Mucosa of rectum (tissue), 2 donors: Measurements from ENCODE around the gene PPP1R3G.

Experiments
- H3K27ac ChIP-seq, 2 donors: one replicate each; pipeline ENCODE4 v1.7.0; 2013; ENCODE audit warnings: inconsistent platforms in 2 of 2, low read depth in 2 of 2, low read length in 2 of 2
- H3K27me3 ChIP-seq, 2 donors: one replicate each; pipeline ENCODE4 v1.7.0; 2013; ENCODE audit warnings: low read length in 2 of 2; ENCODE audit not compliant: control insufficient read depth in 2 of 2, insufficient read depth in 2 of 2
- H3K36me3 ChIP-seq, 2 donors: one replicate each; pipeline ENCODE4 v1.7.0; 2013; ENCODE audit warnings: low read length in 2 of 2; ENCODE audit not compliant: control insufficient read depth in 2 of 2, insufficient read depth in 2 of 2
- H3K4me1 ChIP-seq, 2 donors: one replicate each; pipeline ENCODE4 v1.7.0; 2013; ENCODE audit warnings: low read length in 2 of 2, mild to moderate bottlenecking in 1 of 2; ENCODE audit not compliant: control insufficient read depth in 2 of 2, insufficient read depth in 2 of 2
- H3K4me3 ChIP-seq, 2 donors: one replicate each; pipeline ENCODE4 v1.7.0; 2013; ENCODE audit warnings: low read length in 2 of 2
- H3K9ac ChIP-seq, 2 donors: one replicate each; pipeline ENCODE4 v1.7.0; 2013; ENCODE audit warnings: low read length in 2 of 2, low read depth in 1 of 2, mild to moderate bottlenecking in 1 of 2
- H3K9me3 ChIP-seq, 2 donors: one replicate each; pipeline ENCODE4 v1.7.0; 2013; ENCODE audit warnings: low read length in 2 of 2; ENCODE audit not compliant: control insufficient read depth in 2 of 2
- donor health status: healthy.
- donor health status: Normal muscosa, but diverticular disease.

The PPP1R3G gene

GRCh38 chr6:5090603-5091002 lies 5.5 kb downstream of the PPP1R3G start:
- Histone ChIP-seq H3K27ac (no peak overlapping the region), H3K4me1 (peaks cover 0 to 7% of the 10 kb centered on the region in 2 donors)

DNA sequence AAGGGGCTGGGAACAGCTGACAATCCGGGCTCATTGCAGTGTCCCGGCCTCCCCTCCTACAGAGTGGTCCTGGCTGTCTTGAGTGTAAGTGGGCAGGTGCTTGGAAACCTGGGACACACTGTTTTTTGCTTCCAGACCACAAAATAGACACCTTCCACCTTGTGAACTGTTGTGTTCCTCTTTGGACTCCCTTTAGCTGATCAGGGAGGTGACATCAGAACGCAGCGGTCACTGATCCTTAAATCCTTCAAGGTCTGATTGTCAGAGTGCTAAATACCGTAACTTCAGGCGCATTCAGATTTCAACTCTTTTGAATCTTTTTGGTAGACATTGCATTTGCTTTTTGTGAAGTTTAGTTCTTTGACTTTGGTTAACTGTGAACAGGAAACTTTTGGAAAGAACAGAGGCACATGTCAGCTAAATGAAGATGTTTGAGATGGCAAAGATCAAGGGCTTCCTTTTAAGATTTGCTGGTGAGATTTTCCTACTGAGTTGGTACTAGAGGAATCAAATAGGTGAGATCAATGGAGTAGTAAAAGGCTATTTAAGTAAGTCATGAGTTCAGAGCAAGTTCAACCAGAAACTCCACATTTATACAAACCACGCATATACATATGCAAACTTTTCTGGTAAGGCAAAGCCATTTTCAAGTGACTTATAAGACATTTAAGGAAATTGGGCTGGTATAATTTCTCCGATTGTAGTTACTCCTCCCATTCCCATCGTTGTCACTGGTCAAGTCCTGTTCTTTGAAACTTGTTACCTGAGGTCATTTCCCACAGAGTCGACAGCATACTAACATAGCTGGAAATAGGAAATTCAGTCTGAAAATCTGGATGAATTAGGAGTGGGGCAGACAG lies 6.3 kb downstream of the PPP1R3G start:
- H3K9me3 ChIP-seq = no peaks in the 10 kb centered on the region
- H3K4me3 ChIP-seq = no peak overlapping the region
- H3K9ac ChIP-seq = no peak overlapping the region
- H3K4me1 ChIP-seq = no peaks in the 10 kb centered on the region
- no peaks in the 10 kb centered on the region for H3K27me3 ChIP-seq
- no peak overlapping the region for H3K27ac ChIP-seq
- no peaks in the 10 kb centered on the region for H3K36me3 ChIP-seq

More at GRCh38 chr6:5090603-5091002, 5.5 kb downstream of the PPP1R3G start:
- H3K27me3 ChIP-seq = no peaks in the 10 kb centered on the region
- H3K36me3 ChIP-seq = no peaks in the 10 kb centered on the region
- H3K4me3 ChIP-seq = no peak overlapping the region
- no peaks in the 10 kb centered on the region for H3K9me3 ChIP-seq
- no peak overlapping the region for H3K9ac ChIP-seq

DNA sequence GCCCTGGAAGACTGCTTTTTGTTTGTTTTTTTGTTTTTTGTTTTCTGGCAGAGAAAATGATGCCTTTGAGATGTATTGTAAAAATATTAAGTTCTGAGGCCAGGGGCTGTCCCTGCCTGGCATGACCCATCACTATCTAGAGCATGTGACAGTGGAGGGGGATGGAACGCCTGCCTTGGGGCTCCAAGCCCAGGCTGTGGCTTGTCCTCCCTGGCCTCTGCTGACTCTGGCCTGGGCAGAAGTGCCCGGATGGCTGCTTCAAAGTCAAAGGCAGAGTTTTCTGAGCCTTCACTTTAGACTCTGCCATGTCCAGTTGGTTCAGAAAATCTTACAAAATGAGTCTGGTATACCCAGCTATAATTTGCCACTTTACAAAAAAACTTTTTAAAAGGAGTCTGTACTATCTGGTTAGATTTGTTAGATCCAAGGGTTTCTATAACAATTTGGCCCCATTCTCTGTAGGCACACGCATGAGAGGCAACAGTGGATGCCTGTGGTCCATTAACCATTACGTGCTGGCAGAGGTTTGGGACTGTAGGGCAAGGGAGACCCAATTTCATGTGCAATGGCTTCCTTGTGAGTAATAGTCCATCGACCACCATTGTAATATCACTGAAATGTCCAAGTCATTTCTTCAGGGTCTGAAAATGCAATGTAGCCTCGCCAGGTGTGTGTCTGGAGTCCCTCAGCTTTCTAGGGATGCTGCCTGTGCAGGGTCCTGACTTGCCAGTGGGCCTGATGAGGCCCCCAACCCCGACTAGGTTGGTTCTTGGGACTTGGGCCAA lies 8.3 kb downstream of the PPP1R3G start:
- Histone ChIP-seq H3K4me3 (no peak overlapping the region), H3K9ac (no peak overlapping the region), H3K36me3 (no peaks in the 10 kb centered on the region), H3K4me1 (no peaks in the 10 kb centered on the region), H3K27me3 (no peaks in the 10 kb centered on the region), H3K27ac (no peak overlapping the region), H3K9me3 (no peaks in the 10 kb centered on the region)

- H3K9me3 ChIP-seq = no peaks in the 10 kb centered on the region
Measured at GRCh38 chr6:5094327-5094726, 9.2 kb downstream of the PPP1R3G start.

DNA sequence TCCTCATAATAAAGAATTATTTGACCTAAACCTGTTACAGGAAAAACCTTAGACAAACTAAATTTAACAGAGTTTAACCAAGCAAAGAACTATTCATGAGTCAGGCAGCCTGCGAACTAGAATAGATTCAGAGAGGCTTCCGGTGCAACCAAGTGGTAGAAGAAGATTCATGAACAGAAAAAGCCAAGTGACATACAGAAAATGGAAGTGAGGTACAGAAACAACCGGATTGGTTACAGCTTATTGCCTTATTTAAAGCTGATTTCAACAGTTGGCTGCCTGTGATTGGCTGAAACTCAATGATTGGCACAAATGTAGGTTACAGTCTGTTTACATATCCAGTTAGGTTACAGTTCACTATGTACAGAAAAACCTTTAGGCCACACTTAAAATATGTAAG lies 10.1 kb downstream of the PPP1R3G start:
- Histone ChIP-seq H3K36me3 (no peaks in the 10 kb centered on the region), H3K4me1 (no peaks in the 10 kb centered on the region), H3K27me3 (no peaks in the 10 kb centered on the region), H3K9me3 (no peaks in the 10 kb centered on the region), H3K4me3 (no peak overlapping the region), H3K9ac (no peak overlapping the region), H3K27ac (no peak overlapping the region)

More at GRCh38 chr6:5094327-5094726, 9.2 kb downstream of the PPP1R3G start:
- no peaks in the 10 kb centered on the region for H3K4me1 ChIP-seq
- H3K36me3 ChIP-seq = no peaks in the 10 kb centered on the region
- no peaks in the 10 kb centered on the region for H3K27me3 ChIP-seq
- H3K27ac ChIP-seq = no peak overlapping the region
- no peak overlapping the region for H3K9ac ChIP-seq
- H3K4me3 ChIP-seq = no peak overlapping the region

GRCh38 chr6:5096482-5096881 lies 11.3 kb downstream of the PPP1R3G start:
- Histone ChIP-seq H3K27me3 (no peaks in the 10 kb centered on the region), H3K36me3 (no peaks in the 10 kb centered on the region), H3K4me1 (no peaks in the 10 kb centered on the region), H3K4me3 (no peak overlapping the region), H3K9ac (no peak overlapping the region), H3K27ac (no peak overlapping the region), H3K9me3 (no peaks in the 10 kb centered on the region)

GRCh38 chr6:5098501-5099270 lies 13.5 kb downstream of the PPP1R3G start:
- Histone ChIP-seq H3K27ac (no peak overlapping the region), H3K4me1 (no peaks in the 10 kb centered on the region), H3K9me3 (no peaks in the 10 kb centered on the region), H3K36me3 (no peaks in the 10 kb centered on the region), H3K4me3 (no peak overlapping the region), H3K9ac (no peak overlapping the region), H3K27me3 (no peaks in the 10 kb centered on the region)

DNA sequence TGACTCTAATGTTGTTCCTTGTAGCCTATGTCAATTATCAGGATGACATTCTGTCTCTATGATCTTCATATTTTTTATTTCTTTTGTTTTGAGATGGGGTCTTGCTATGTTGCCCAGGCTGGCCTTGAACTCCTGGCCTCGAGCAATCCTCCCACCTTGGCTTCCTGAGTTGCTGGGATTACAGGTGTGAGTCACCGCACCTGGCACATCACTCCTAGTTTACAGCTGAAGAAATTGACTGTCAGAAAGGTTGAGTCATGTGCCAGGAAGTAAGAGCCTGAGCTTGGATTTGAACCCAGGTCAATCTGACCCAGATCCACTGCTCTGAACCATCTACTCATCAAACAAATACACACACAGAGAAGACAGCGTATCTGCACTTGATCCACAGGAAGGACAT lies 14.4 kb downstream of the PPP1R3G start:
- Histone ChIP-seq H3K27me3 (no peaks in the 10 kb centered on the region), H3K4me3 (no peak overlapping the region), H3K9ac (no peak overlapping the region), H3K9me3 (no peaks in the 10 kb centered on the region), H3K36me3 (no peaks in the 10 kb centered on the region), H3K27ac (no peak overlapping the region), H3K4me1 (no peaks in the 10 kb centered on the region)

DNA sequence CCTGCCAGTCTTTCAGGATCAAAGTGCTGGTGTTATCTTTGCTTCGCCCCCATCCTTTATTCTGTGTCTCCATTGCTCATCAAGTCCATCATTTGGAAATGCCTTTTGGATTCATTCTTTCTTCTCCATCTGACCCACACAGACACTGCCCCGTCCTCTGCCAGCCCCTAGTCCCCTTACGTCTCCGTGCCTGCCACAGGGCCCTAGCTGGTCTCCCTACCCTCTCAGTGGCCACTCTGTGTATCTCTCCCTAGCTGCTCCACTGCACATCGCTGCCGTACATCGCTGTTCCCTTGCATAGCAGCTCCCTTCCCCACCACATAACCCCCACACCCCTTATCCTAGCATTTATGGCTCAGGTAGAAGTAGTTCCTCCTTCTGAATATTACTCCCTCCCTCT lies 15.7 kb downstream of the PPP1R3G start:
- no peak overlapping the region for H3K27ac ChIP-seq
- H3K4me1 ChIP-seq = no peaks in the 10 kb centered on the region
- no peak overlapping the region for H3K9ac ChIP-seq
- no peak overlapping the region for H3K4me3 ChIP-seq
- H3K9me3 ChIP-seq = no peaks in the 10 kb centered on the region
- H3K27me3 ChIP-seq = no peaks in the 10 kb centered on the region
- no peaks in the 10 kb centered on the region for H3K36me3 ChIP-seq
